GM12891 (cell line): ENCODE measurements around the gene COG7.

Source experiments
- POLR2A ChIP-seq: IDR thresholded peaks from 2 replicates; pipeline ENCODE4 v1.6.1; 2011; ENCODE audit warnings: low read depth, low read length, control low read depth
- POLR2AphosphoS5 ChIP-seq: IDR thresholded peaks from 2 replicates; pipeline ENCODE4 v1.6.1; 2011; ENCODE audit warnings: low read depth, low read length, control low read depth
- SPI1 ChIP-seq: IDR thresholded peaks from 2 replicates; pipeline ENCODE4 v1.6.1; 2011; ENCODE audit warnings: low read depth, low read length, control low read depth

- TF ChIP-seq SPI1 (no peak), POLR2A (no peak), POLR2AphosphoS5 (no peak)
Measured at GRCh38 chr16:23496821-23497542, 44.0 kb upstream of the COG7 start.
